DOHH2 (cell line): Measurements from ENCODE around the gene ACAA1.

Experiments used
- H3F3A ChIP-seq: fragments of 200-600 bp; sonication (generic), shearing (Covaris generic); 2 replicates; pipeline ENCODE4 v1.6.0; 2016; ENCODE audit warnings: antibody characterized with exemption, mild to moderate bottlenecking; ENCODE audit not compliant: control insufficient read depth, insufficient read depth
- H3K27ac ChIP-seq: fragments of 200-600 bp; sonication (generic); 2 replicates; pipeline ENCODE4 v1.5.1; 2014; ENCODE audit warnings: low read depth, mild to moderate bottlenecking, low read length, moderate library complexity
- H3K27me3 ChIP-seq: fragments of 200-600 bp; sonication (generic); 2 replicates; pipeline ENCODE4 v1.6.1; 2014; ENCODE audit warnings: mild to moderate bottlenecking, low read length, mixed read lengths; ENCODE audit not compliant: control insufficient read depth
- H3K36me3 ChIP-seq: fragments of 200-600 bp; sonication (generic); 2 replicates; pipeline ENCODE4 v1.6.1; 2014; ENCODE audit warnings: mild to moderate bottlenecking, low read length, moderate library complexity, mixed read lengths; ENCODE audit not compliant: control insufficient read depth
- H3K4me1 ChIP-seq: fragments of 200-600 bp; sonication (generic); 2 replicates; pipeline ENCODE4 v1.6.1; 2014; ENCODE audit warnings: mild to moderate bottlenecking, low read length, mixed read lengths; ENCODE audit not compliant: control insufficient read depth
- H3K4me2 ChIP-seq: fragments of 200-600 bp; sonication (generic); 2 replicates; pipeline ENCODE4 v1.6.0; 2014; ENCODE audit warnings: mild to moderate bottlenecking, low read length, moderate library complexity
- H3K4me3 ChIP-seq: fragments of 200-600 bp; sonication (generic); 2 replicates; pipeline ENCODE4 v1.5.1; 2014; ENCODE audit warnings: mild to moderate bottlenecking, low read length, mixed read lengths
- H3K79me2 ChIP-seq: fragments of 200-600 bp; sonication (generic); 2 replicates; pipeline ENCODE4 v1.6.1; 2014; ENCODE audit warnings: mild to moderate bottlenecking, low read length, mixed read lengths; ENCODE audit not compliant: control insufficient read depth
- H3K9me2 ChIP-seq: fragments of 200-600 bp; sonication (generic); replicated peaks from 2 replicates; pipeline ENCODE4 v1.6.1; 2014; ENCODE audit warnings: mild to moderate bottlenecking, low read length, mixed read lengths; ENCODE audit not compliant: control insufficient read depth
- H3K9me3 ChIP-seq: fragments of 200-600 bp; sonication (generic); 2 replicates; pipeline ENCODE4 v1.6.1; 2014; ENCODE audit warnings: antibody characterized with exemption, low read length, mixed read lengths; ENCODE audit not compliant: control insufficient read depth, insufficient read depth
- H4K20me1 ChIP-seq: fragments of 200-600 bp; sonication (generic); 2 replicates; pipeline ENCODE4 v1.6.0; 2014; ENCODE audit warnings: low read depth, mild to moderate bottlenecking, antibody characterized with exemption, low read length, moderate library complexity; ENCODE audit not compliant: control insufficient read depth, insufficient read depth
- EZH2phosphoT487 ChIP-seq: fragments of 200-600 bp; sonication (generic); IDR thresholded peaks from 2 replicates; pipeline ENCODE4 v1.6.1; 2017; ENCODE audit warnings: borderline replicate concordance, mild to moderate bottlenecking, antibody characterized with exemption, low read length, moderate library complexity, mixed read lengths
- TF ChIP-seq, protein P1 (sequence below): fragments of 200-600 bp; sonication (generic); IDR thresholded peaks from one replicate; pipeline ENCODE4 v1.5.1; 2014; ENCODE audit warnings: antibody characterized with exemption, mild to moderate bottlenecking, low read depth, low read length; ENCODE audit not compliant: poor library complexity, severe bottlenecking

Gene ACAA1

DNA sequence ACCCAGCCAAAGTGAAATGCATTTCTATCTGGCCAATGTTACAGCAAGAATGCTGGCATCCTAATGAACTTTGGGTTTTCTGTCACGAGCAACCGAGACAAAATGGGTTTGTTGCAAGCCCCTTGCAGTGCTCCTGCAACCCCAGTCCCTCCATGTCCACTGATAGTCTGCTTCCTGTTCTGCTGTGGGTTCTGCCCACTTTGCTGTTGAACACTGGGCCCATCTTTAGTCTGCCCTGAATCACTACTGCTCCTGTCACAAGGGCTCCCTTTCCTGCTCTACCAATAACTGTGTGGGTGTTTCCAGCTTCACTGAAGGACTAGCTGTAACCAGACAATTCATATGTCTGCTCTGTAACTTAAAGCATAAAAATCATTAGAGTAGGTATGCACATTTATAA lies 15.7 kb upstream of the ACAA1 start:
- H3F3A ChIP-seq = peaks cover 9% of the 10 kb centered on the region; the same call in 1 of the 2 replicates
- no peak overlapping the region for H3K4me2 ChIP-seq
- H3K79me2 ChIP-seq = no peaks in the 10 kb centered on the region
- no peak for TF ChIP-seq EZH2phosphoT487
- TF ChIP-seq, protein P1, sequence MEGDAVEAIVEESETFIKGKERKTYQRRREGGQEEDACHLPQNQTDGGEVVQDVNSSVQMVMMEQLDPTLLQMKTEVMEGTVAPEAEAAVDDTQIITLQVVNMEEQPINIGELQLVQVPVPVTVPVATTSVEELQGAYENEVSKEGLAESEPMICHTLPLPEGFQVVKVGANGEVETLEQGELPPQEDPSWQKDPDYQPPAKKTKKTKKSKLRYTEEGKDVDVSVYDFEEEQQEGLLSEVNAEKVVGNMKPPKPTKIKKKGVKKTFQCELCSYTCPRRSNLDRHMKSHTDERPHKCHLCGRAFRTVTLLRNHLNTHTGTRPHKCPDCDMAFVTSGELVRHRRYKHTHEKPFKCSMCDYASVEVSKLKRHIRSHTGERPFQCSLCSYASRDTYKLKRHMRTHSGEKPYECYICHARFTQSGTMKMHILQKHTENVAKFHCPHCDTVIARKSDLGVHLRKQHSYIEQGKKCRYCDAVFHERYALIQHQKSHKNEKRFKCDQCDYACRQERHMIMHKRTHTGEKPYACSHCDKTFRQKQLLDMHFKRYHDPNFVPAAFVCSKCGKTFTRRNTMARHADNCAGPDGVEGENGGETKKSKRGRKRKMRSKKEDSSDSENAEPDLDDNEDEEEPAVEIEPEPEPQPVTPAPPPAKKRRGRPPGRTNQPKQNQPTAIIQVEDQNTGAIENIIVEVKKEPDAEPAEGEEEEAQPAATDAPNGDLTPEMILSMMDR = no peak
- no peaks in the 10 kb centered on the region for H3K9me2 ChIP-seq
- no peak overlapping the region for H3K27ac ChIP-seq
- 0 out of 2 replicates have a peak, but pooled peaks cover 2% of the 10 kb centered on the region for H3K27me3 ChIP-seq
- no peak overlapping the region for H3K4me3 ChIP-seq
- peaks cover 1% of the 10 kb centered on the region; the same call in 1 of the 2 replicates for H3K9me3 ChIP-seq
- no peaks in the 10 kb centered on the region for H3K36me3 ChIP-seq
- peaks cover 37% of the 10 kb centered on the region for H3K4me1 ChIP-seq
- no peaks in the 10 kb centered on the region for H4K20me1 ChIP-seq

DNA sequence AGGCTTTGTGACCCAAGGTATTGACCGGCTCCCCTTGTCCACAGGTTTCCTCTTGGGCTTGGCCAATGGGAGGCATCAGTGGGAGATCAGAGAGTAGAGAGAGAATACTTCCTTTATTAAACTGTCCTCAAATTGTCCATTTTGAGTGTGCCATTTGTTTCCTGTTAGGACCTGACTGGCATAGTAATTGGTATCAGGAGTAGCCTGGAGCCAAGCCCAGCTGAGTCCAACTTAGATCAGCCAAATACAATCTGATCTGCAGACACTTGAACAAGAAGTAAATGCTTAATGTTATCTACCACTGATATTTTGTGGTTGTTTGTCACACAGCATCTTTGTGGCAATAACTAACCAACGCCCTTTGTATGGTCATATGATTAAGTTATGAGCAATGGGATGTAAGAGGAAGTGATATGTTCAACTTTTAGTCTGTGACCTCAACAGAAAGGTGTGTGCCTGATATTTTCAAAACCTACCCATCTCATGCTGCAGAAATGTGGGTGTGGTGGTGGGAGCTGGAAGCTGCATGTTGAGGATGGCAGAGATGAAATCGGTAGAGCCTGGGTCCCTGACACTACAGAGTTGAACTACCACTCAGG lies 14.8 kb upstream of the ACAA1 start:
- Histone ChIP-seq H3K27me3 (0 out of 2 replicates have a peak, but pooled peaks cover 2% of the 10 kb centered on the region), H3K4me2 (no peak overlapping the region), H3K9me2 (no peaks in the 10 kb centered on the region), H4K20me1 (no peaks in the 10 kb centered on the region), H3K4me1 (peaks cover 41% of the 10 kb centered on the region), H3K4me3 (no peak overlapping the region), H3K27ac (no peak overlapping the region), H3K36me3 (no peaks in the 10 kb centered on the region), H3K9me3 (peaks cover 9% of the 10 kb centered on the region; the same call in 1 of the 2 replicates), H3F3A (peaks cover 13% of the 10 kb centered on the region; the same call in 1 of the 2 replicates), H3K79me2 (no peaks in the 10 kb centered on the region)
- no peak for TF ChIP-seq EZH2phosphoT487
- TF ChIP-seq, protein P1 = no peak

DNA sequence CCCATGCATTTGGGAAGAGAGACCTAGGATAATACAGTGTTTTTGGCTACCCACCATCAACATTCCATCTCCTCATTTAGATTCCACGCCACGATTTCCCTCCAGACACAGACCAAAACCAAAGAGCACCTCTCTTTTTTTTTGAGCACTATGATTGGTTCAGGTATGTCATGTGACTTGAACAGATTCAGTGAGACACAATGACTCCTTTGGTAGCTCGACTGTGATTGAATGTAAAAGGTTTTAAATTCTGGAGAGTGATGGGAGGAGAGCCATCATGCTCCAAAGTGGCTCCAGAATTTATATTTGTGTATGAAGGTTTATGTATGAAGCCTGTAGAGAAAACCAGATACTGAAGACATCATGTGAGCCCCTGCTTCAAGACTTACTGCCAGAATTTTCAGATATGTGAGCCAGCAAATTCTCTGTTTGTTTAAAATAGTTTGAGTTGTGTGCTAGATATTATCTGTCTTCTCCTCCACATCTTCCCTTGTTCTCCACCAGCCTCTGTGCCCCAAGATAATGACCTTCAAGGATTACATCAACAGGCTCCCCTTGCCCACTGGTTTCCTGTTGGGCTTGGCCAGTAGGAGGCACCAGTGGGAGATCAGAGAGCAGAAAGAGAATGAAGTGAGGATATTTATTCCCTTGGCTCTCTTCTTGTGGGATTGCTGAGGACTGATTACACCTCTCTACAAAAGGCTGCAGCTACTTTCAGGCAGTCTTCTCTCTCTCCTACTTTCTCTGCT lies 14.0 kb upstream of the ACAA1 start:
- Histone ChIP-seq H3F3A (peaks cover 16% of the 10 kb centered on the region; the same call in 1 of the 2 replicates), H3K79me2 (no peaks in the 10 kb centered on the region), H3K36me3 (no peaks in the 10 kb centered on the region), H3K27ac (no peak overlapping the region), H3K9me3 (peaks cover 15% of the 10 kb centered on the region; the same call in 1 of the 2 replicates), H3K27me3 (0 out of 2 replicates have a peak, but pooled peaks cover 2% of the 10 kb centered on the region), H4K20me1 (no peaks in the 10 kb centered on the region), H3K4me2 (no peak overlapping the region), H3K9me2 (no peaks in the 10 kb centered on the region), H3K4me1 (peaks cover 41% of the 10 kb centered on the region), H3K4me3 (no peak overlapping the region)
- TF ChIP-seq, protein P1 = peak; percentile 45
- no peak for TF ChIP-seq EZH2phosphoT487
